ENCODE measurements around the gene CAB39. TPM values are rescaled to one million over a fixed set of nuclear protein-coding genes. Genes with fewer than 3 reads are reported as not detected.

The CAB39 gene
- total and polyA plus RNA-seq, 2 donors (not counting 3 experiments of a cell fraction or from before 2014, with no cell fraction given), result 25.7 to 53.7 TPM

GRCh38 chr2:230864122-230864604, 151.5 kb downstream of the CAB39 start:
- peak overlapping the region; percentile 81 for H3K4me2 ChIP-seq (ENCODE audit: insufficient read depth, low read length)
- peak overlapping the region in 1 of 3 experiments; percentile 45 for H3K4me3 ChIP-seq (replicated peaks in 1 of 3; ENCODE audit: insufficient read depth in 1 of 3, low read depth in 1 of 3, low read length in 3 of 3)
- peaks cover 24 to 39% of the 10 kb centered on the region in 2 experiments for H3K27me3 ChIP-seq (ENCODE audit: control insufficient read depth in 2 of 2, insufficient read depth in 2 of 2, low read length in 2 of 2)
- ChIA-PET POLR2A (no interaction called here), CTCF (interaction anchor here (1.0 kb wide), 2 partner anchors 8 to 14 kb away, joined by 3 read pairs; no protein-coding TSS in a partner anchor)
- no peaks in the 10 kb centered on the region for H4K20me1 ChIP-seq (replicated peaks; ENCODE audit: control insufficient read depth, extremely low read depth, insufficient read depth, low read length)
- H3K27ac ChIP-seq (ENCODE audit: insufficient read depth, low read depth, low read length), result no peak overlapping the region
- H3K9me1 ChIP-seq (replicated peaks; ENCODE audit: control insufficient read depth, extremely low read depth, insufficient read depth, low read length), result no peaks in the 10 kb centered on the region
- H3K4me1 ChIP-seq (ENCODE audit: control insufficient read depth, extremely low read depth, insufficient read depth, low read length), result peaks cover 4% of the 10 kb centered on the region
- no peaks in the 10 kb centered on the region for H3K36me3 ChIP-seq (ENCODE audit: control insufficient read depth in 2 of 2, extremely low read depth in 1 of 2, insufficient read depth in 2 of 2, low read length in 2 of 2)
- no peak for DNase-seq (ENCODE audit: low read depth, low spot score)
- peak overlapping the region; percentile 96 for H2AFZ ChIP-seq (ENCODE audit: low read depth, low read length)
- H3K9me3 ChIP-seq (replicated peaks; ENCODE audit: control insufficient read depth, insufficient read depth, low read length), result no peaks in the 10 kb centered on the region
- dilution Hi-C loops (cut with MboI; ENCODE audit: extremely low pct_ligation_motif_present, low sequenced_read_pairs), result no loop called here
- BruUV-seq (replicated peaks), result no TSS peak
- TF ChIP-seq GATA2 (IDR thresholded peaks at IDR 0.05; ENCODE audit: insufficient read depth, insufficient read length, low read depth, low read length) (no peak), FOS (IDR thresholded peaks at IDR 0.05; ENCODE audit: borderline replicate concordance, insufficient read depth, low read length) (no peak)
- intact Hi-C loops (cut with micrococcal nuclease), result no loop called here
- H3K79me2 ChIP-seq (ENCODE audit: control insufficient read depth, insufficient read depth, low read length), result no peaks in the 10 kb centered on the region
- no peak for FAIRE-seq
- no peak overlapping the region for H3K9ac ChIP-seq (replicated peaks; ENCODE audit: extremely low read depth, insufficient read depth, low read length)

- H3K4me1 ChIP-seq (ENCODE audit: control insufficient read depth, extremely low read depth, insufficient read depth, low read length), result peaks cover 4% of the 10 kb centered on the region
- peak; percentile 19 for DNase-seq (ENCODE audit: low read depth, low spot score)
- H3K9me3 ChIP-seq (replicated peaks; ENCODE audit: control insufficient read depth, insufficient read depth, low read length), result no peaks in the 10 kb centered on the region
- no peak within 1 kb of the TSS for H3K27ac ChIP-seq (ENCODE audit: insufficient read depth, low read depth, low read length)
- no TSS peak for BruUV-seq (replicated peaks)
- TF ChIP-seq FOS (IDR thresholded peaks at IDR 0.05; ENCODE audit: borderline replicate concordance, insufficient read depth, low read length), result no peak
- TF ChIP-seq POLR2A (IDR thresholded peaks at IDR 0.05; ENCODE audit: low read depth, low read length), result no peak
- TF ChIP-seq MYC (IDR thresholded peaks at IDR 0.05; ENCODE audit: low read depth, low read length), result no peak
- no peak for TF ChIP-seq JUN (IDR thresholded peaks at IDR 0.05; ENCODE audit: borderline replicate concordance, insufficient read depth, insufficient read length, low read depth)
- TF ChIP-seq POLR2AphosphoS5 (IDR thresholded peaks at IDR 0.05; ENCODE audit: insufficient read depth, low read depth, low read length), result no peak
- TF ChIP-seq GATA2 (IDR thresholded peaks at IDR 0.05; ENCODE audit: insufficient read depth, insufficient read length, low read depth, low read length), result no peak
- TF ChIP-seq CTCF (IDR thresholded peaks at IDR 0.05; ENCODE audit: extremely low read depth in 1 of 2, insufficient read depth in 1 of 2, low read depth in 1 of 2, low read length in 2 of 2), result peak; percentile 19 to 24
- TF ChIP-seq, protein P1, sequence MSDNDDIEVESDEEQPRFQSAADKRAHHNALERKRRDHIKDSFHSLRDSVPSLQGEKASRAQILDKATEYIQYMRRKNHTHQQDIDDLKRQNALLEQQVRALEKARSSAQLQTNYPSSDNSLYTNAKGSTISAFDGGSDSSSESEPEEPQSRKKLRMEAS (IDR thresholded peaks at IDR 0.05; ENCODE audit: insufficient read depth, insufficient read length), result no peak
- peak; percentile 33 for TF ChIP-seq EZH2 (IDR thresholded peaks at IDR 0.05; ENCODE audit: borderline replicate concordance, low read depth, low read length, severe bottlenecking)
- no peak for FAIRE-seq
- CTCF ChIA-PET, result interaction anchor here (0.6 to 1.0 kb wide), 4 partner anchors 8 to 902 kb away, joined by 3 read pairs; no protein-coding TSS in a partner anchor
- H3K27me3 ChIP-seq (ENCODE audit: control insufficient read depth in 2 of 2, insufficient read depth in 2 of 2, low read length in 2 of 2), result peaks cover 21 to 39% of the 10 kb centered on the region in 2 experiments
- peak within 1 kb of the TSS; percentile 96 for H2AFZ ChIP-seq (ENCODE audit: low read depth, low read length)
- no peaks in the 10 kb centered on the region for H3K79me2 ChIP-seq (ENCODE audit: control insufficient read depth, insufficient read depth, low read length)
- peak within 1 kb of the TSS in 2 of 3 experiments; percentile 32 to 45 for H3K4me3 ChIP-seq (replicated peaks in 1 of 3; ENCODE audit: insufficient read depth in 1 of 3, low read depth in 1 of 3, low read length in 3 of 3)
- no peaks in the 10 kb centered on the region for H3K9me1 ChIP-seq (replicated peaks; ENCODE audit: control insufficient read depth, extremely low read depth, insufficient read depth, low read length)
- POLR2A ChIA-PET, result no interaction called here
- H3K4me2 ChIP-seq (ENCODE audit: insufficient read depth, low read length), result peak within 1 kb of the TSS; percentile 81
- H3K9ac ChIP-seq (replicated peaks; ENCODE audit: extremely low read depth, insufficient read depth, low read length), result no peak within 1 kb of the TSS
- H4K20me1 ChIP-seq (replicated peaks; ENCODE audit: control insufficient read depth, extremely low read depth, insufficient read depth, low read length), result no peaks in the 10 kb centered on the region
- H3K36me3 ChIP-seq (ENCODE audit: control insufficient read depth in 2 of 2, extremely low read depth in 1 of 2, insufficient read depth in 2 of 2, low read length in 2 of 2), result no peaks in the 10 kb centered on the region
- dilution Hi-C loops (cut with MboI; ENCODE audit: extremely low pct_ligation_motif_present, low sequenced_read_pairs) (no loop called here), intact Hi-C loops (cut with micrococcal nuclease) (no loop called here)
Observed at GRCh38 chr2:230864605-230865306, 152.1 kb downstream of the CAB39 start, which contains the start of gene ITM2C. TSS of gene ITM2C (plus strand) at chr2:230864942. CDS start at chr2:230865026, 84 bp downstream.

All from endothelial cell of umbilical vein (primary cell).